GM18861 (cell line): Measurements from ENCODE around the gene METTL23.
"Not testable (repeated sequence)": the region's sequence is repeated elsewhere in the genome, so short reads cannot be mapped to it uniquely, and the experiment has no call there.

Experiments used
- ATAC-seq: cut with Tn5 transposase; IDR thresholded peaks from one replicate; pipeline ENCODE4 v1.9.1; 2021; ENCODE audit not compliant: unreplicated experiment

Gene METTL23

GRCh38 chr17:76713765-76714164, 12.9 kb upstream of the METTL23 start:
- ATAC-seq = no peak

GRCh38 chr17:76714336-76714735, 12.3 kb upstream of the METTL23 start:
- no peak for ATAC-seq

GRCh38 chr17:76714822-76715495, 11.7 kb upstream of the METTL23 start:
- no peak for ATAC-seq

- no peak for ATAC-seq
Observed at GRCh38 chr17:76715496-76715830, 11.2 kb upstream of the METTL23 start.

GRCh38 chr17:76716146-76716838, 10.3 kb upstream of the METTL23 start:
- ATAC-seq = no peak

GRCh38 chr17:76716839-76717215, 9.8 kb upstream of the METTL23 start:
- no peak for ATAC-seq

GRCh38 chr17:76718516-76718915, 8.1 kb upstream of the METTL23 start:
- no peak for ATAC-seq

- ATAC-seq = no peak
Observed at GRCh38 chr17:76720211-76720610, 6.4 kb upstream of the METTL23 start.

- no peak for ATAC-seq
Observed at GRCh38 chr17:76720941-76721340, 5.7 kb upstream of the METTL23 start.

- no peak for ATAC-seq
Observed at GRCh38 chr17:76721463-76721862, 5.2 kb upstream of the METTL23 start.

- ATAC-seq = no peak
Observed at GRCh38 chr17:76722279-76722678, 4.4 kb upstream of the METTL23 start.

- ATAC-seq = not testable (repeated sequence)
Observed at GRCh38 chr17:76722977-76723376, 3.7 kb upstream of the METTL23 start.

GRCh38 chr17:76723812-76724211, 2.8 kb upstream of the METTL23 start:
- no peak for ATAC-seq

- ATAC-seq = peak; percentile 14
Observed at GRCh38 chr17:76725580-76726230, 934 bp upstream of the METTL23 start.

- ATAC-seq = peak; percentile 63
Observed at GRCh38 chr17:76726231-76726775, 336 bp upstream of the METTL23 start, which contains the start of gene JMJD6. JMJD6 (minus strand) TSS chr17:76726606; CDS start chr17:76726475, 131 bp downstream.

GRCh38 chr17:76727745-76728456, 1.3 kb downstream of the METTL23 start:
- ATAC-seq = no peak

- ATAC-seq = not testable (repeated sequence)
Observed at GRCh38 chr17:76731800-76732733, 5.4 kb downstream of the METTL23 start.

- ATAC-seq = no peak
Observed at GRCh38 chr17:76732734-76733617, 6.3 kb downstream of the METTL23 start.

- ATAC-seq = no peak
Observed at GRCh38 chr17:76733618-76733957, 6.9 kb downstream of the METTL23 start.
